Measurements from ENCODE around the gene HERC4. TPM values are rescaled to one million over a fixed set of nuclear protein-coding genes. Genes with fewer than 3 reads are reported as not detected.

Gene HERC4
- total RNA-seq, 1 experiment from 2014 or later: 57.4 TPM

DNA sequence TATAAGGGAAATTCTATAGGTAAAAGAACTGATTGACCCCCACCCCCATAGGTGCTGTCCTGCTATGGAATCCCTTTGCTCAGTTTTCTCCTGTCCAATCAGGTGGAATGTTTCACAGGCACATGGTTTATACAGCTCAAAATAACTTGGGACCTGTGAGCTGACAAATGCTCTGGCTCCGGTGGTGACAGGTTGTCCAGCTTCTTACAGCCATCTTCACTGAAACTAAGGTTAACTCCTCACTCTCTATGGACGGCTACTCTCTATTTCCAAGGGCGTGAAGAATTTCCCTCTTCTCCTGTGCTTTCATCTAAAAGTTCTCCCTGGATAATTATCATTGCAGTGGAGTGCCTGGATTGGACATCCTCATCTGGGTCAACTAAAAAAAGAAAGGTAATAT lies 34.2 kb upstream of the HERC4 start, which contains the start of gene MYPN:
TSS of gene MYPN (plus strand) at position 158 of the 400 bp plus-strand sequence. CDS start 11,951 bp downstream, outside the sequence.
- Histone ChIP-seq H2AFZ (ENCODE audit: low read length) (no peak within 1 kb of the TSS), H3K27me3 (ENCODE audit: low read length) (no peaks in the 10 kb centered on the region), H3K36me3 (ENCODE audit: low read depth, low read length) (0 out of 2 replicates have a peak, but pooled peaks cover 9% of the 10 kb centered on the region), H4K20me1 (ENCODE audit: low read length) (no peaks in the 10 kb centered on the region), H3K9ac (ENCODE audit: low read length) (no peak within 1 kb of the TSS), H3K4me1 (ENCODE audit: insufficient read depth, low read length) (peaks cover 37% of the 10 kb centered on the region), H3K4me2 (ENCODE audit: low read length) (peak within 1 kb of the TSS; percentile 72), H3K4me3 (ENCODE audit: low read length) (no peak within 1 kb of the TSS), H3K9me2 (replicated peaks; ENCODE audit: low read length) (no peaks in the 10 kb centered on the region), H3K27ac (ENCODE audit: low read length) (no peak within 1 kb of the TSS), H3K79me2 (ENCODE audit: low read length) (peaks cover 24% of the 10 kb centered on the region), H3F3A (ENCODE audit: low read length, unreplicated experiment) (peaks cover 16% of the 10 kb centered on the region), H3K9me3 (ENCODE audit: low read length) (no peaks in the 10 kb centered on the region)
- BruUV-seq (replicated peaks): no TSS peak
- TF ChIP-seq, protein P1, sequence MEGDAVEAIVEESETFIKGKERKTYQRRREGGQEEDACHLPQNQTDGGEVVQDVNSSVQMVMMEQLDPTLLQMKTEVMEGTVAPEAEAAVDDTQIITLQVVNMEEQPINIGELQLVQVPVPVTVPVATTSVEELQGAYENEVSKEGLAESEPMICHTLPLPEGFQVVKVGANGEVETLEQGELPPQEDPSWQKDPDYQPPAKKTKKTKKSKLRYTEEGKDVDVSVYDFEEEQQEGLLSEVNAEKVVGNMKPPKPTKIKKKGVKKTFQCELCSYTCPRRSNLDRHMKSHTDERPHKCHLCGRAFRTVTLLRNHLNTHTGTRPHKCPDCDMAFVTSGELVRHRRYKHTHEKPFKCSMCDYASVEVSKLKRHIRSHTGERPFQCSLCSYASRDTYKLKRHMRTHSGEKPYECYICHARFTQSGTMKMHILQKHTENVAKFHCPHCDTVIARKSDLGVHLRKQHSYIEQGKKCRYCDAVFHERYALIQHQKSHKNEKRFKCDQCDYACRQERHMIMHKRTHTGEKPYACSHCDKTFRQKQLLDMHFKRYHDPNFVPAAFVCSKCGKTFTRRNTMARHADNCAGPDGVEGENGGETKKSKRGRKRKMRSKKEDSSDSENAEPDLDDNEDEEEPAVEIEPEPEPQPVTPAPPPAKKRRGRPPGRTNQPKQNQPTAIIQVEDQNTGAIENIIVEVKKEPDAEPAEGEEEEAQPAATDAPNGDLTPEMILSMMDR (conservative IDR thresholded peaks at IDR 0.05; ENCODE audit: low read depth, low read length): no peak
- TF ChIP-seq EZH2 (IDR thresholded peaks at IDR 0.05; ENCODE audit: low read length, unreplicated experiment) (no peak), EZH2phosphoT487 (IDR thresholded peaks at IDR 0.05; ENCODE audit: borderline replicate concordance, low read length) (no peak)
- DNase-seq (no peak), ATAC-seq (no peak)
- ChIA-PET POLR2A (ENCODE audit: unreplicated experiment) (no interaction called here), CTCF (no interaction called here)
- intact Hi-C loops (cut with micrococcal nuclease): no loop called here

DNA sequence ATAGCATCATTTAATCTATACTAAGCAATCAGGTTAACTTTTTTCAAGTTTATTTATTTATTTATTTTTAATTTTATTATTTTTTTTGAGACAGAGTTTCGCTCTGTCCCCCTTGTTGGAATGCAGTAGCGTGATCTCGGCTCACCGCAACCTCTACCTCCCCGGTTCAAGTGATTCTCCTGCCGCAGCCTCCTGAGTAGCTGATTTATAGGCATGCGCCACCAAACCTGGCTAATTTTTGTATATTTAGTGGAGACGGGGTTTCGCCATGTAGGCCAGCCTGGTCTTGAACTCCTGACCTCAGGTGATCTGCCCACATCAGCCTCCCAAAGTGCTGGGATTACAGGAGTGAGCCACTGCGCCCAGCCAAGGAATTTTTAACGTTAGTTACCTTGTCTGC lies 33.6 kb upstream of the HERC4 start:
- no TSS peak for BruUV-seq (replicated peaks)
- no peak for DNase-seq
- intact Hi-C loops (cut with micrococcal nuclease): no loop called here
- no peaks in the 10 kb centered on the region for H3K9me3 ChIP-seq (ENCODE audit: low read length)
- no peak overlapping the region for H3K4me3 ChIP-seq (ENCODE audit: low read length)
- no peak overlapping the region for H3K27ac ChIP-seq (ENCODE audit: low read length)
- H3K36me3 ChIP-seq (ENCODE audit: low read depth, low read length): 0 out of 2 replicates have a peak, but pooled peaks cover 14% of the 10 kb centered on the region
- TF ChIP-seq, protein P1 (conservative IDR thresholded peaks at IDR 0.05; ENCODE audit: low read depth, low read length): no peak
- TF ChIP-seq EZH2 (IDR thresholded peaks at IDR 0.05; ENCODE audit: low read length, unreplicated experiment) (no peak), EZH2phosphoT487 (IDR thresholded peaks at IDR 0.05; ENCODE audit: borderline replicate concordance, low read length) (no peak)
- H3K4me2 ChIP-seq (ENCODE audit: low read length): no peak overlapping the region
- no peaks in the 10 kb centered on the region for H3K27me3 ChIP-seq (ENCODE audit: low read length)
- no peak overlapping the region for H3K9ac ChIP-seq (ENCODE audit: low read length)
- peaks cover 16% of the 10 kb centered on the region for H3F3A ChIP-seq (ENCODE audit: low read length, unreplicated experiment)
- CTCF ChIA-PET: no interaction called here
- no peaks in the 10 kb centered on the region for H4K20me1 ChIP-seq (ENCODE audit: low read length)
- H3K4me1 ChIP-seq (ENCODE audit: insufficient read depth, low read length): peaks cover 44% of the 10 kb centered on the region
- POLR2A ChIA-PET (ENCODE audit: unreplicated experiment): no interaction called here
- no peak overlapping the region for H2AFZ ChIP-seq (ENCODE audit: low read length)
- H3K79me2 ChIP-seq (ENCODE audit: low read length): peaks cover 31% of the 10 kb centered on the region
- H3K9me2 ChIP-seq (replicated peaks; ENCODE audit: low read length): no peaks in the 10 kb centered on the region
- no peak for ATAC-seq

DNA sequence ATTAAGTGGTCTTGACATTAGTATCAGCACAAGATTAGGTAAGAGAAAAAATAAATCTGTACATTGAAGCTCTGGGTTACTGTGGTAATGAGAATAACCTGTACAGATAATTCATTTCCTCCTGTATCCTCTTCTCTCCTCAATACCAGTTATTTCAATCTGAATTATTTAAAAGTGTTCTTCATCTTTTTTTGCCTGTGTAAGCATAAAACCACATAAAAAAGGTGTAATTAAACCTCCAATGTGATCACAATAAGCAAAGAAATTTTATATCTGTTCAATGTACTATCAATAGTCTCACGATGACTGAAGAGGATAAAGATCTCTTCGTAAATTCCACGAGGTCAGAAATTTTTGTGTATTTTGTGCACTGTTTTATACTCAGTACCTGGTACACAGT lies 33.0 kb upstream of the HERC4 start:
- ATAC-seq (no peak), DNase-seq (no peak)
- Histone ChIP-seq H3F3A (ENCODE audit: low read length, unreplicated experiment) (peaks cover 16% of the 10 kb centered on the region), H3K9me3 (ENCODE audit: low read length) (no peaks in the 10 kb centered on the region), H3K27me3 (ENCODE audit: low read length) (no peaks in the 10 kb centered on the region), H3K36me3 (ENCODE audit: low read depth, low read length) (0 out of 2 replicates have a peak, but pooled peaks cover 14% of the 10 kb centered on the region), H3K27ac (ENCODE audit: low read length) (0 out of 2 replicates have a peak overlapping the region, but pooled peaks have one; percentile 83), H3K79me2 (ENCODE audit: low read length) (peaks cover 31% of the 10 kb centered on the region), H2AFZ (ENCODE audit: low read length) (no peak overlapping the region), H3K4me2 (ENCODE audit: low read length) (peak overlapping the region; percentile 72), H3K9me2 (replicated peaks; ENCODE audit: low read length) (no peaks in the 10 kb centered on the region), H3K4me1 (ENCODE audit: insufficient read depth, low read length) (peaks cover 50% of the 10 kb centered on the region), H3K4me3 (ENCODE audit: low read length) (peak overlapping the region; percentile 42), H3K9ac (ENCODE audit: low read length) (no peak overlapping the region), H4K20me1 (ENCODE audit: low read length) (no peaks in the 10 kb centered on the region)
- no TSS peak for BruUV-seq (replicated peaks)
- ChIA-PET POLR2A (ENCODE audit: unreplicated experiment) (interaction anchor here (0.6 kb wide), 1 partner anchor 194 kb away, joined by 3 read pairs; no protein-coding TSS in a partner anchor), CTCF (no interaction called here)
- TF ChIP-seq, protein P1 (conservative IDR thresholded peaks at IDR 0.05; ENCODE audit: low read depth, low read length): no peak
- no peak for TF ChIP-seq EZH2phosphoT487 (IDR thresholded peaks at IDR 0.05; ENCODE audit: borderline replicate concordance, low read length)
- no peak for TF ChIP-seq EZH2 (IDR thresholded peaks at IDR 0.05; ENCODE audit: low read length, unreplicated experiment)
- intact Hi-C loops (cut with micrococcal nuclease): no loop called here

All from PC-3 (cell line).